Measurements from ENCODE around the gene WHRN. TPM values are rescaled to one million over a fixed set of nuclear protein-coding genes. Genes with fewer than 3 reads are reported as not detected.

Gene WHRN
- total RNA-seq, 2 donors from 2014 or later, result 6.1 to 7.0 TPM

GRCh38 chr9:114382699-114383520 is 122.4 kb downstream of the WHRN start:
- peak in 1 of 2 donors; percentile 46 for DNase-seq
- intact Hi-C loops (cut with DNase I, micrococcal nuclease), result no loop called here
- no peak for ATAC-seq

- intact Hi-C loops (cut with DNase I, micrococcal nuclease), result no loop called here
- ATAC-seq, result no peak
- peak in 1 of 2 donors; percentile 15 for DNase-seq
Observed at GRCh38 chr9:114378883-114379282, 126.4 kb downstream of the WHRN start.

GRCh38 chr9:114378016-114378415 is 127.3 kb downstream of the WHRN start:
- ATAC-seq, result no peak
- intact Hi-C loops (cut with DNase I, micrococcal nuclease), result no loop called here
- DNase-seq, result no peak

GRCh38 chr9:114376586-114377445 is 128.5 kb downstream of the WHRN start:
- DNase-seq (peak in 1 of 2 donors; percentile 19), ATAC-seq (no peak)
- intact Hi-C loops (cut with DNase I, micrococcal nuclease), result no loop called here

GRCh38 chr9:114375386-114376175 is 129.7 kb downstream of the WHRN start:
- intact Hi-C loops (cut with DNase I, micrococcal nuclease), result no loop called here
- DNase-seq, result no peak
- no peak for ATAC-seq

GRCh38 chr9:114374936-114375335 is 130.3 kb downstream of the WHRN start:
- intact Hi-C loops (cut with DNase I, micrococcal nuclease), result no loop called here
- peak in 1 of 2 donors; percentile 13 for DNase-seq
- ATAC-seq, result no peak

- ATAC-seq (no peak), DNase-seq (peak in 1 of 2 donors; percentile 16)
- intact Hi-C loops (cut with DNase I, micrococcal nuclease), result no loop called here
Observed at GRCh38 chr9:114373960-114374730, 131.1 kb downstream of the WHRN start.

- DNase-seq (peak; percentile 69 to 74), ATAC-seq (peak; percentile 64)
- intact Hi-C loops (cut with DNase I, micrococcal nuclease), result no loop called here
Observed at GRCh38 chr9:114372921-114373448, 132.3 kb downstream of the WHRN start.

- peak; percentile 23 for ATAC-seq
- intact Hi-C loops (cut with DNase I, micrococcal nuclease), result no loop called here
- DNase-seq, result peak in 1 of 2 donors; percentile 42
Observed at GRCh38 chr9:114371973-114372917, 133.0 kb downstream of the WHRN start.

- intact Hi-C loops (cut with DNase I, micrococcal nuclease), result no loop called here
- DNase-seq, result no peak
- ATAC-seq, result no peak
Observed at GRCh38 chr9:114371343-114371944, 133.8 kb downstream of the WHRN start.

GRCh38 chr9:114370968-114371320 is 134.3 kb downstream of the WHRN start:
- ATAC-seq (no peak), DNase-seq (peak in 1 of 2 donors; percentile 17)

GRCh38 chr9:114370251-114370967 is 134.9 kb downstream of the WHRN start:
- DNase-seq, result no peak
- intact Hi-C loops (cut with DNase I, micrococcal nuclease), result no loop called here
- ATAC-seq, result no peak

More at GRCh38 chr9:114370968-114371320, 134.3 kb downstream of the WHRN start:
- intact Hi-C loops (cut with DNase I, micrococcal nuclease), result no loop called here

- intact Hi-C loops (cut with DNase I, micrococcal nuclease), result no loop called here
- no peak for ATAC-seq
- no peak for DNase-seq
Observed at GRCh38 chr9:114369216-114370130, 135.8 kb downstream of the WHRN start.

GRCh38 chr9:114367772-114368569 is 137.3 kb downstream of the WHRN start:
- intact Hi-C loops (cut with DNase I, micrococcal nuclease), result no loop called here
- no peak for ATAC-seq
- DNase-seq, result no peak

Data from left colon (tissue), 2 donors.